HG03045 (cell line): ENCODE results near the gene MCHR1.

Experiments
- ATAC-seq: cut with Tn5 transposase; IDR thresholded peaks from one replicate; pipeline ENCODE4 v1.9.1; 2021; ENCODE audit warnings: mild to moderate bottlenecking, moderate library complexity; ENCODE audit not compliant: unreplicated experiment

MCHR1 gene

DNA sequence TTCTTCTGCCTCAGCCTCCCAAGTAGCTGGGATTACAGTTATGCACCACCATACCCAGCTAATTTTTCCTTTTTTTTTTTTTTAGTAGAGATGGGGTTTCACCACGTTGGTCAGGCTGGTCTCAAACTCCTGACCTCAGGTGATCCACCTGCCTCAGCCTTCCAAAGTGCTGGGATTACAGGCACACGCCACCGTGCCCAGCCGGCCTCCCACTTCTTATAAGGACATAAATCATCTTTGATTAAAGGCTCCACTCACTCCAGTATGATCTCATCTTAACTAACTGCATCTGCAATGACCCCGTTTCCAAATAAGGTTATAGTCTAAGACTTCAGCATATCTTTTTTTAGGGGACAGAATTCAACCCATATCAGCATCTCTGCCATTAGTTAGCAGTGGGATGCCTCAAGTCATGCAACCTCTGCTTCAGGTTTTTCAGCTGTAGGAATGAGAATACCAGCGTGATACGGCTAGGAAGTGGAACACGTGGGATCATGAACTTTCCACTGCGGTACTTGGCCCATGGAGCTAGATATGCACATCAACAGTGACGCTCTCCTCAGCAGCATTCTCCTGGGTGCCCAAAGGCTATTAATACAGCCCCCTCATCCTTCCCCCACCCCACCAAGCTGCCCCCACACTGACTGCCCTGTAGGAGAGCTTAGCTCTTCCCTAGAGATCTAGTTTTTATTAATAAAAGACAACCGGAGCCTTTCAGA, 41.4 kb downstream of the MCHR1 start:
- ATAC-seq = no peak

DNA sequence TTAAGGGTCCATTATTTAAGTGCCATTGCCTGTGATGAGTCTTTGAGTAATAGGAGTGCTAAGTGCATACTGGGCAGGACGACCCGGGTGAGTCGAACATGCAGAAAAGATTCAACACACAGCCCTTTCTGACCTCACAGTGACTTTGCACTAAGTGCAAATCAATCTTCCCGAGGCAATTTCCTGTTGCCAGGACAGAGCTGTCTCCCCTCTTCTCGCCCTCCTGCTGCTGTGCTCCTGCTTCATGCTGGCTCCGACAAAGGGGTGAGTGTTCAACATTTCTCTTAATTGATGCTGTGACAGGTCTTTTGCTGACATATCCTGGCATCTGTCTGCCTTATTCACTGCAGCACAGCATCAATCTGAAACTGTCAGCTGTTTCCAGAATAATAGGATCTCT, 42.0 kb downstream of the MCHR1 start:
- ATAC-seq = no peak

DNA sequence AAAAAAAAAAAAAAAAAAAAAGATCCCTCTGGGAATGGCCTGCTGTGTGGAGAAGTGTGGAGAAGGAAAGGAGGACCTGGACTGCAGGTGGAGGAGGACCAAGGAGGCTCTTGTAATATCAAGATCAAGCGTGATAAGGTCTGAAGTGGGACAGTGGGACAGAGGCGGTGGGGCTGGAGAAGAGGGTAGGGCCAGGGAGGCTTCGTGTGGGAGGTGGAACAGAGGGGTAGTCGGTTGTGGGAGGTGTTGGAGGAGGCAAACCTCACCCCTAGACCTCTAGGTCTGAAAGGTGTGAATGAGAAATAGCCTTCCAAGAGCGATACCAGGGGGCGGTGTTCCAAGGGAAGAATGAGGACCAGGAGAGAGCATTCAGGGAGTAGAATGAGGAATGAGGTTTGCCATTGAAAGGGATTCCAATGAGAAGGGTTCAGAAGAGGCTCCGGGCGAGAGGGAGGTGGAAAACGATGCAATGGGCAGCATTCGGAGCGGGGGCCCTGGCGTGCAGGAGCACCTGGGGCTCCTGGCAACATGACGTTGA, 44.2 kb downstream of the MCHR1 start:
- no peak for ATAC-seq

DNA sequence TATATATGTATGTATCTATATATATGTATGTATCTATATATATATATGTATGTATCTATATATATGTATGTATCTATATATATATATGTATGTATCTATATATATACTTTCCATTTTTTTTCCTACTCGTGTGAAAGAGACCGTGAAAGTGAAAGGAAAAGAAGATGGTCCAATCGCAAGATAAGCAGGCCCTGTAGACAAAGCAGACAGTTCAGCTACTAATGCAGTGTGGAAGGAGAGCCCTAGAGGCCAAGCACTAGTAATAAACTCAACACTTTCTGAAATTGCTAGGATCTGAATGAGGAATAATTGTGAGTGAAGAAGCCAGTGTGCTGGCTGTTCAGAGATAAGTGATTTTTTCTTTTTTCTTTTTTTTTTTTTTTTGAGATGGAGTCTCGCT, 47.2 kb downstream of the MCHR1 start:
- ATAC-seq = no peak

DNA sequence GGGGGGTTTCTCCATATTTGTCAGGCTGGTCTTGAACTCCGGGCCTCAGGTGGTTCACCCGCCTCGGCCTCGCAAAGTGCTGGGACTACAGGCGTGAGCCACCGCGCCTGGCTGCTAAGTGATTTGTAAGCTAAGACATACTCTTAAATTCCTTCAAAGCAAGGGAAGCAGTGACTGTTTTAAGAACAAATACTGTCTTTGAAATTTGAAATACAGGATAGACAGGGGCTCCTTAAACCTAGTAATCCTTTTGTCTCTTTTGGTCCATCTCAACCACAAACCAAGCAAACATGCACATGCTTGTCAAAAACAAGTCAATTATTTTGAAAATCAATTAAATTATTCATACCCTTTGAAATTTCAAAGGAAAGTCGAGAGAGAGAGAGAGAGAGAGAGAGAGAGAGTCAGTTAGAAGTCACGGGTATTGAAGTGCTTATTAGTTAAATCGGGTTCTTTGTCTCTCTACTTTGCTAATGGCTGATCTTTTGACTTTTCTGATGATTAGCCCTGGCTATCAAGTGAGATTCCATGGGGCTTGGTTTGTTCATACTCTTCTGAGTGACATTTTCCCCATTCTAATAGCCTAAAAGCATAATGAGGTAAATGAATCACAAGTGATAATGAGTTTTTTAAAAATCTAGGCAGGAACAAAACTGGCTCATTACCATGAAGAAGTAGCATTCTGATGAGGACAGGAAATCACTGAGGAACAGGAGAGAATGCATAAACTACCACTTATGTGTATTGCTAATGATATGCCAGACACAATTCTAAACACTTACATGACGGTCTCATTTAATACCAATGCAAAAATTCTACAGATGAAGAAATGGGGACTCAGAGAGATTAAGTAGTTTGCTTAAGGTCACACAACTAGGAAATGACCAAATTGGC, 48.0 kb downstream of the MCHR1 start:
- no peak for ATAC-seq

DNA sequence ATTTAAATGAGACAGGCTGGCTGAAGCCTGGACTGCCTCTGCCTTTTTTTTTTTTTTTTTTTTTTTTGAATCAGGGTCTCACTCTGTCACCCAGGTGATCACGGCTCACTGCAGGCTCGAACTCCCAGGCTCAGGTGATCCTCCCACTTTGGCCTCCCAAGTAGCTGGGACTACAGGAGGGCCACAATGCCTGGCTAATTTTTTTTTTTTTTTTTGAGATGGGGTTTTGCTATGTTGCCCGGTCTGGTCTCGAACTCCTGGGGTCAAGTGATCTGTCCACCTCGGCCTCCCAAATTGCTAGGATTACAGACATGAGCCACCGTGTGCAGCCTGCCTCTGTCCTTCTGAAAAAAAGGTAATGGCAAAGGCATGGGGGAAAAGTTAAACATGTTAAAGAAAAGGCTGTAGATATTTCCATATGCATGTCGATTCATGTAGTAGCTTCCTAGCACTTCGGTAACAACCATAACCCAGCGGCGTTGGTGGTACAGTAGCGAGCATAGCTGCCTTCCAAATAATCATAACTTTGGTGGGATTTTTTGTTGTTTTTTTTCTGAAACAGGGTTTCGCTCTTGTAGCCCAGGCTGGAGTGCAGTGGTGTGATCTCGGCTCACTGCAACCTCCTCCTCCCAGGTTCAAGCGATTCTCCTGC, 48.8 kb downstream of the MCHR1 start:
- no peak for ATAC-seq

DNA sequence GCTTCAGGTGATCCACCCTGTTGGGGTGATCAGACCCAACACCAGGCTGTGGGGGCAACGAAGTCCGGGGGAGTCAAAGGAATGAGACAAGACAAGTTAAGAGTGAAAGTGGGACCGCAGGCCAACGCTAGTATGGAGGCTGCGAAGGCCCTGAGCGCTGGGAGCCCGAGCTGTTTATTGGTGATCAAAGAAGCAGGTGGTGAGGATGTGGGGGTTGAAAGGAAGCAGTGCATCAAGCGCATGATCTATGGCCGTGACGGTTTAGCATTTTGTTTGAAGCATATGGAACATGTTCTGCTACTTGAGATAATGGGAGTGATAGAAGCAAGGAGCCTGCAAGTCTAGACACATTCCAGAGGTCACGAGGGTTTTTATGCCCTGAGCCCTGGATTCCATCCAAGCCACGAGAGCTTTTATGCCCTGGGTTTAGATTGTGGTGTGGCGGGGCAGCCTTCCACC, 49.5 kb downstream of the MCHR1 start:
- ATAC-seq = no peak

DNA sequence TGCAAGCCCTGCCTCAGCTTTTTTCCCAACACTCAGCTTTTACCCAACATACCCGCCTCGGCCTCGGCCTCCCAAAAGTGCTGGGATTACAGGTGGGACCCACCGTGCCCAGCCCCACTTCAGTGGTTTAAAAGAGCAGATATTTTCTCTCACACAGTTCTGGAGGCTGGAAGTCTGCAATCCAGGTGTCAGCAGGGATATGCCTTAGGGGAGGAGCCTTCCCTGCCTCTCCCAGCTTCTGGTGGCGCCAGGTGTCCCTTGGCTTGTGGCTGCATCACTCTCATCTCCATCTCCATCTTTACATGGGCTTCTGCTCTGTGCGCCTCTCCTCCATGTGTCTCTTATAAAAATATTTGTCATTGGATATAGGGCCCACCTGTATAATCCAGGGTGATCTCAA, 50.0 kb downstream of the MCHR1 start:
- ATAC-seq = no peak
